Iris pigment epithelial cell (primary cell): ENCODE results near the gene RIT1.

ENCODE experiments used
- DNase-seq: peaks from one replicate; pipeline ENCODE4 v3.0.0-alpha.2; 2011; ENCODE audit warnings: low read depth

RIT1 gene, protein sequence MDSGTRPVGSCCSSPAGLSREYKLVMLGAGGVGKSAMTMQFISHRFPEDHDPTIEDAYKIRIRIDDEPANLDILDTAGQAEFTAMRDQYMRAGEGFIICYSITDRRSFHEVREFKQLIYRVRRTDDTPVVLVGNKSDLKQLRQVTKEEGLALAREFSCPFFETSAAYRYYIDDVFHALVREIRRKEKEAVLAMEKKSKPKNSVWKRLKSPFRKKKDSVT

DNA sequence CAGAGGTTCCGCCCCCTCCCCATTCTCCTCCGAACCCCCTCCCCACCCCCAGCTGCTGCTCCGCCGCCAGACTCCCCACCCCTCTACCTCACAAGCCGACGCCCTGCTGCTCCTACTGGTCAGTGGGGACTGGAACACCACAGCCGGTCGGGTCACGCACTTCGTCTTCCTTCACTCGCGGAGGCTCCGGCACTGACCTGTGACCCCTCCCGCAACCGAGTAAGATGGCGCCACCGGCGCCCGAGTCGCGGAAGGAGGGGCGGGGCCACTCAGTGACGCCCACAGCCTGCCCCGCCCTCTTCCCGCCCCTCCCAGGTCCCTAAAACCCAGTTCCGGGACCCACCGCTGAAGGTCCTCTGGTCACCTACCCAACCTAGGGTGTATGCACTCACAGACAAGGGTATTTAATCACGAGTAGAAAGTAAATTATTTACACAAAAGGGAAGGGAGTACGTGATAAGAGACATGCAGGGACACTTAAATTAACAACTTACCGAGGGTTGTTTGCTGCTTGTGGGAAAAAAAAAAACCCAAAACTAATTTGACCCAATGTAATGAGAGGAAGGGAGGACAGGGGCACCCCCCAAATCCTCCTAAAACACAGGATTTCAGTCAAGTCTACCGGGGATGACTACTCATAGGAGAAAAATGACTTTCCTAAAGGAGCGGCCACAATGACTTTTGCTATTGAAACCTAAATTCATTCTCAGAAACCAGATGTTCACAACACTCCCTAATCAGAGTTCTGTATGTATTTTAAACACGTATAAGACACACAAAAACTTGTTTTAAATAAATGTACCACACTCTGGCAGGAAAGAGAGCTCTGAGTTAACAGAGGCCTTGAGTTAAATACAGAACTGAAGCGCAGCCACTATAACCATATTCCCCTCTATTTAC is at the start of gene RIT1:
RIT1 (minus strand) TSS at position 194 of the 900 bp plus-strand sequence. CDS start 588 bp downstream, outside the sequence.
- DNase-seq: peak; percentile 77

- DNase-seq: no peak
These were observed 49.1 kb upstream of the RIT1 start for GRCh38 chr1:155960081-155960745.

GRCh38 chr1:155957411-155957915 is 46.3 kb upstream of the RIT1 start:
- no peak for DNase-seq

GRCh38 chr1:155954645-155955044 is 43.5 kb upstream of the RIT1 start:
- no peak for DNase-seq

GRCh38 chr1:155952505-155952890 is 41.3 kb upstream of the RIT1 start:
- no peak for DNase-seq

GRCh38 chr1:155951753-155952504 is 40.8 kb upstream of the RIT1 start:
- no peak for DNase-seq

DNA sequence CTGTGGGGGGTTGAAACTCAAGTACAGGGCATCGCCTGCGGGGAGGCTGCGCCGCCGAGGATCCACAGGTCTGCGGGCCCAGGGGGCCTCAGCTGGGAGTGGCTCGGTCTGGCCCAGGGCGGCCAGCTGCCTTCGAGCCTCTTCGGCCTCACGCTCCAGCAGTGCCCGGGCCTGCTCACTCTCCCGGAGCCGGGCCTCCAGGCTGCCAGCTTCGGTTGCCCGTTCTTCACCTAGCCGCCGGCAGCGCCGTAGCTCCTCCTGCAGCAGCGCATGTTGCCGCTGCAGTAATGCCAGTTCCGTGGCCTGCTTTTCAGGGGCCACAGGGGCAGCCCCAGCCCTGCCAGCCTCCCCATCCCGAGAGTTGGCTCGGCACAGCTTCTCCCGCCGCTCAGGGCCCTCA is 39.7 kb upstream of the RIT1 start:
- no peak for DNase-seq

- DNase-seq: no peak
These were observed 36.6 kb upstream of the RIT1 start for GRCh38 chr1:155947741-155948140.

DNA sequence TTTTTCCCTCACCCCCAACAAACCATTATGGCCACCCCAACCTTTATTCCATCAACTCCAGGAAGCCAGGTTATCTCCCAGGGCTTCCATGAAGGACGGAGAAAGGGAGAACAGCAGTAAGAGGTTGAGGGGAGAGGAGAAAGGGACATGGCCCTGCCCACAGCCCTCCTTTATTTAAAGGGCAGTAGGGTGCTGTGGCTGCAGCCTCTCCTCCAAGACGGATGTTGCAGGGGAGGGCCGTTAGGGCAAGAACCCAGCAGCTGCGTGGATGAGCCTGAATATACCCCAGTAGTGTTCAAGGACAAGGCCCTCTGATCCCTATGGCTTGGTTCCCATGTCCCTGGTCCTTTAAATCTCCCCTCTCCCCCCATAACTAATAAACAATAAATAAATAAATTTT is 36.1 kb upstream of the RIT1 start:
- no peak for DNase-seq

DNA sequence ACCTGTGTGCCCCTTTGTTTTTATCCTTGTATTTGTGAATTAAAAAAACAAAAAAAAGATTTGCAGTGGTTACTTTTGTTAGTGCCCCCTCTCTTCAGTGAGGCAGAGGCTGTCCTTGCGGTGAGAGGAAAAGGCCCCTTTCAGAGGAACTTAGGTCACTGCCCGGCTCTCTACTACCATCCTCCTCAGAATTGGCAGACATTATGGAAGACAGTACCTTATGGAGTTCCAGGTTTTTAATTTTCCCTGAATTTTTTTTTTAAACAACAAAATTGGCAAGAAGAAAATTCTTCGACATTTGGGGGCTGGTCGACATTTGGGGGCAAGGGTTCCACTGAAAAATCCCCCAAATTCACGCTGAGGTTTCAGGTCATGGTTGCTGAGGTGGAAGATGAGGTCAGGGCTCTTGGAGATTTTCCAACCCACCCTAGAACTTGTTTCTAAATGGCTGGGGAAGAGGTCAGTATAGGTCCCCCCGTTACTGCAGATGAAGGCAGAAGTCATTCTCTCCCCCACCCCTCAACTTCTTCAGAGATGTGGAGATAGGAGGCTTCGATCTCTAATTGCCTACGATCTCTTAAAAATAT is 35.6 kb upstream of the RIT1 start:
- no peak for DNase-seq

GRCh38 chr1:155944444-155944799 is 33.3 kb upstream of the RIT1 start:
- DNase-seq: no peak

DNA sequence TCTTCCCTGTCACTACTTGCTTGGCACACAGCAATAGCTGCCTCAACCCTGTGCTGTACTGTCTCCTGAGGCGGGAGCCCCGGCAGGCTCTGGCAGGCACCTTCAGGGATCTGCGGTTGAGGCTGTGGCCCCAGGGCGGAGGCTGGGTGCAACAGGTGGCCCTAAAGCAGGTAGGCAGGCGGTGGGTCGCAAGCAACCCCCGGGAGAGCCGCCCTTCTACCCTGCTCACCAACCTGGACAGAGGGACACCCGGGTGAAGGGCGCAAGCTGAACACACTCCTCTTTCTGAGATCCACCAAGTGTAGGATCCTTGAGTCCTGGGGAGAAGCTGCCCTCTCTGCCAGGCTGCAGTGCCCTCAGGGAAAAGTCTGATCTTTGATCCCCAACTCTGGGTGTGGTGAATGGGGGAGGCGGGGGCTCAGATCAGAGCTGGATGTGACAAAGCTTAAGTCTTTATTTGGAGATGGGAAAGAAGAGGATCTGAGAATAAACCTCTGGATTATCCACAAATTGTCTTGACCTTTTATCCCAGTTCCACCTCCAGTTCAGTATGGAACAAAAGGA is 31.5 kb upstream of the RIT1 start:
- DNase-seq: no peak

DNA sequence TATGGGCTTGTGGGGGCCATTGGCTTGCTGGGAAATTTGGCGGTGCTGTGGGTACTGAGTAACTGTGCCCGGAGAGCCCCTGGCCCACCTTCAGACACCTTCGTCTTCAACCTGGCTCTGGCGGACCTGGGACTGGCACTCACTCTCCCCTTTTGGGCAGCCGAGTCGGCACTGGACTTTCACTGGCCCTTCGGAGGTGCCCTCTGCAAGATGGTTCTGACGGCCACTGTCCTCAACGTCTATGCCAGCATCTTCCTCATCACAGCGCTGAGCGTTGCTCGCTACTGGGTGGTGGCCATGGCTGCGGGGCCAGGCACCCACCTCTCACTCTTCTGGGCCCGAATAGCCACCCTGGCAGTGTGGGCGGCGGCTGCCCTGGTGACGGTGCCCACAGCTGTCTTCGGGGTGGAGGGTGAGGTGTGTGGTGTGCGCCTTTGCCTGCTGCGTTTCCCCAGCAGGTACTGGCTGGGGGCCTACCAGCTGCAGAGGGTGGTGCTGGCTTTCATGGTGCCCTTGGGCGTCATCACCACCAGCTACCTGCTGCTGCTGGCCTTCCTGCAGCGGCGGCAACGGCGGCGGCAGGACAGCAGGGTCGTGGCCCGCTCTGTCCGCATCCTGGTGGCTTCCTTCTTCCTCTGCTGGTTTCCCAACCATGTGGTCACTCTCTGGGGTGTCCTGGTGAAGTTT is 30.8 kb upstream of the RIT1 start:
- DNase-seq: no peak

GRCh38 chr1:155940993-155941844 is 30.1 kb upstream of the RIT1 start, which contains the start of gene RXFP4:
Gene RXFP4 (plus strand): TSS chr1:155941638. CDS start chr1:155941710, 72 bp downstream.
- no peak for DNase-seq

DNA sequence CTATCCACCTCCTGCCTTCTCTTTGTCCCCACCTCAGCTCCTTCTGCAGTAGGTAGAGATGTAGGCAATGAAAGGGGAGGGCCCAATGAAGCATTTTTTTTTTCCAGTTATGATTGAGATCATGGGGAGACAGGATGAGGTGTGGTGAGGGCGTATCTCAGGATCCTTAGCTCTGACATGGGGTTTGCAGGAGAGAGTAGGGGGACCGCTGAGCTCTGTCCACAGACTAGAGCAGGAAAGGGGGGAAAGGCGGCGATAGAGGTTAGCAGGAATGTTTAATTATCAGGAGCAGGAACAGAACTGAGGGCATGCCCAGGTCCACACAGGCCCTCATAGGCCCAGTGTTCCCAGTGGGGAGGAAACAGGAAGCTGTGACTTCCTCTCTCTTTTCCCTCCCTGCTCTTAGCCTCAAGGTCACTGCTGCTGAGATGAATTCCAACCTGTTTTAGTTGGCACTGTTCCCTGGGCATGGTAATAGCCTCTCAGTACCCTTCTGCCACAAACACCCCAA is 29.4 kb upstream of the RIT1 start:
- DNase-seq: peak; percentile 53

GRCh38 chr1:155938220-155938627 is 27.1 kb upstream of the RIT1 start:
- DNase-seq: peak; percentile 63

DNA sequence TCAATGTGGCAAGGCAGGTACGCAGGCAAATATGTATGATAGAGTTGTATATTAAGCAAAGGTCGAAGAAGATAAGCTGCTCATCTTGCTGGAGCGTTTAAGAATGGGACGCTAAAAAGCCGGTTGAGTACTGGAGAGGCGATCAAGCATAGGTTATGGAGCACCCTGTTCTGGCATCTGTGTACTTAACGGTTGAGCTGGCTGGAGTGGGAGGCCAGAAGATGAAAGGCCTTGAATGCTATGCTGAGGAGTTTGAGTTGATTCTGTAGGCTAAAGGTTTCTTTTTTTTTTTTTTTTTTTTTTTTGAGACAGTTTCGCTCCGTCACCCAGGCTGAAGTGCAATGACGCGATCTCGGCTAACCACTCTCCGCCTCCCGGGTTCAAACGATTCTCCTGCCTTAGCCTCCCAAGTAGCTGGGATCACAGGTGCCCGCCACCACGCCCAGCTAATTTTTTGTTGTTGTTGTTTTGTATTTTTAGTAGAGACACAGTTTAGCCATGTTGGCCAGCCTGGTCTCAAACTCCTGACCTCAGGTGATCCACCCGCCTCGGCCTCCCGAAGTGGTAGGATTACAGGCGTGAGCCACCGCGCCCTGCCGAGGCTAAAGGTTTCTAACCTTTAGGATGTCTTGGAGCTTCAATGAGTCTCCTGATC is 23.9 kb upstream of the RIT1 start:
- DNase-seq: no peak

DNA sequence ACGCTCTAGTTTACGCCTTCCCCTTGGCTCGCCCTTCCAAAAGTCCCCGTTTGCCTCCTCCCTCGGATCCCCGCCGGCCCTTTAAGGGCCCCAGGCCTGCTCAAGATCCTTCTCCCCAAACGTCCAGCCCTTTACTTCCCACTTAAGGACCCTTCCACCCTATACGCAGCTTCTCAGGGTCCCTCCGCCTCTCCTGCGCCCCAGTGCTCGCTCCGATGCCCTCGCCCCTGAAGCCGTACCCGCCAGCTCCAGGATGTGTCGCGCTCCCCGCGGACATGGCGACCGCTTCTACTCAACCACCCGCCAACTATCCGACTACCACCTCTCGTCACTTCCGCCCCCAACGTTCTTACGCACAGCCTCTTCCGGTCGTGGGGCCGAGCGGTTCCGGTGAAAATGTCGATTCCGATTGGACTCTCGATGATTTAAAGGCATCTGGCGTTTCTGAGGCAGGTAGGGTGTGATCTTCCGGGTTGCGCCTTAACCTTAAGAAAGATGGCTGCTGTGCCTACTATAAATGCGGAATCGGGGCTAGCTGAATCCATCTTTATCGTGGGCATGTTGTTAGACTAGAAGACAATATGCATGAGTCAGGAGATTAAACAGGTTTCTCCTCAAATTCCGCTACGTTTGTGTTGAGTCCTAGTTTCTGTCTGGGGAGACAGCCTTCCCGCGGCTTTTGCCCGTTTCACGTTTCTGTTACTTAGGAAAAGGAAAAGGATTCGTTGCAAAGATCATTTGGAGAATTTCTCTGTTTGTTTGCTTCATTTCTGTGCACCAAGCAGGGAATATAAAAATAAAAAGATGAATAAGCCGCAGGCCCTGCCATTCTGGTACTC is 23.2 kb upstream of the RIT1 start, which contains the start of gene KHDC4:
KHDC4 (minus strand) TSS at position 317 of the 839 bp plus-strand sequence; CDS start at position 277, 40 bp downstream.
- DNase-seq: peak; percentile 99
